ENCODE measurements around the gene SELPLG.
"Not testable (repeated sequence)": the region's sequence is repeated elsewhere in the genome, so short reads cannot be mapped to it uniquely, and the experiment has no call there.

SELPLG gene

DNA sequence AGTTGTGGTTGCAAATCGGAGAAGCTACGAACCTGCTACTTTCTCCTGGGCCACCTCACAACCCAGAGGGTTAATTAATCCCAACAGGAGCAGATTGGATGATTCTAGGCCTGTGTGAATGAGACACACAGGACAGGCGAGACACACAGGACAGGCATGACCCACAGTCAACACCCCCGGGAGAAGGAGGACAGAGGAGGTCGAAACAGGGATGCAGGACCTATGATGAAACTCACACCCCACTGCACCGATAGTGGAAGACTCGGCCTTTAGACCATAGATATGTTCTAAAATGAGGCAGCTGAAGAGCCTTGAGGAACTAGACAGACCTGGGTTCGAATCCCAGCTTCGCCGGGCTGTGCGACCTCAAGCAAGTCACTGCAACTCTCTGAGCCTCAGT is 47.4 kb downstream of the SELPLG start:
- no peak for DNase-seq

DNA sequence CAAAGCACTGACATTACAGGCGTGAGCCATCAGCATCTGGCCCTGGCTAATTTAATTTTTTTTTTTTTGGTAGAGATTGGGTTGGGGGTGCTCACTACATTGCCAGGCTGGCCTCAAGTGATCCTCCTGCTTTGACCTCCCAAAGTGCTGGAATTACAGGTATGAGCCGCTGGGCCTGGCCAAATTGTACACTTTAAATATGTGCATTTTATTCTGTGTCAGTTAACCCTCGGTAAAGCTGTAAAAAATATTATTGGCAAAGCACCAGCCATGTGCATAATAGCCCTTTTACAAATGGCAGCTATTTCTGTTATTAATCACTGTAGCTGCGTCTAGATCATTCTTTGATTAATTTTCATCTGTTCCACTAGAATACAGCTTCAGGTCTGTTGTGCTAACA is 47.8 kb downstream of the SELPLG start:
- DNase-seq, result no peak

DNA sequence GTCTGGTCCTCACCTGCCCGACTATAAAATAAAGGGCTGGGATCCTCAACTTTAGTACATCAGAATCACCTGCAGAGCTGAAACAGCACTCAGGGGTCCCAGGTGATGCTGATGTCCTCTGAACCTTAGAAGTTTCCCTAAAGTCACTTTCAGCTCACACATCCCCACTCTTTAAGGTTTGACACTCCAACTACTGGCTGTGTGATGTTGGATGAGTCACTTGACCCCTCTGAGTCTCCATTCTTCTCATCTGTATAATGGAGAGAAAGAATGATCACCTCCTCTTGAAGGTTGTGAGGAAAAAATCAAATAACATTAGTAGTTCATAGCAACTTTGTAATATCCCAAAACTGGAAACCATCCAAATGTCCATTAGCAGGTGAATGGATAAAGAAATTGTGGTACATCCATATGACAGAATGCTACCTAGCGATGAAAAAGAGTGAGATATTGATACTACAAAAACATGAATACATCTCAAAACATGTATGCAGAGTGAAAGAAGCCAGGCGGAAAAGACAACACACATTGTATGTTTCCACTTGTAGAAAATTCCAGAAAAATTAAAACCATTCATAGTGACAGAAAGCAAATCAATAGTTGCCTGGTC is 49.1 kb downstream of the SELPLG start:
- DNase-seq, result no peak

DNA sequence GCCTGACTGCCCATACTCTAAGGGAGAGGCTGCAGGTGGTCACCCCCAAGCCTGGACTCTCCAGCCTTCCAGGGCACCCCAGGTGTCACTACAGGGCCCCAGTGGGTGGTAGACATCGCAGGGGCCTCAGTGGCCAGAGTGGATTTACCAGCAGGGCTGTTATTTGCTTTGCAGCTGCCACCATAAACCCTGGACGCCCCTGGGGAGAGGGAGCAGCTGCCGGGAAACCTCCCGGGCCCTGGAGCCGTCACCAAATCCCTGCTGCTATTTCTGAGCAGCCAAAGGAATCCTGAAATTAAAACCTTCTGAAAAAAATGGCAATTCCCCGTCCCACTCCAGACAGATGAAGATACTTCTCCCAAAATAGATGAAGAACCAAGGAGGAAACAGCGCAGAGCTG is 49.7 kb downstream of the SELPLG start:
- DNase-seq, result no peak

DNA sequence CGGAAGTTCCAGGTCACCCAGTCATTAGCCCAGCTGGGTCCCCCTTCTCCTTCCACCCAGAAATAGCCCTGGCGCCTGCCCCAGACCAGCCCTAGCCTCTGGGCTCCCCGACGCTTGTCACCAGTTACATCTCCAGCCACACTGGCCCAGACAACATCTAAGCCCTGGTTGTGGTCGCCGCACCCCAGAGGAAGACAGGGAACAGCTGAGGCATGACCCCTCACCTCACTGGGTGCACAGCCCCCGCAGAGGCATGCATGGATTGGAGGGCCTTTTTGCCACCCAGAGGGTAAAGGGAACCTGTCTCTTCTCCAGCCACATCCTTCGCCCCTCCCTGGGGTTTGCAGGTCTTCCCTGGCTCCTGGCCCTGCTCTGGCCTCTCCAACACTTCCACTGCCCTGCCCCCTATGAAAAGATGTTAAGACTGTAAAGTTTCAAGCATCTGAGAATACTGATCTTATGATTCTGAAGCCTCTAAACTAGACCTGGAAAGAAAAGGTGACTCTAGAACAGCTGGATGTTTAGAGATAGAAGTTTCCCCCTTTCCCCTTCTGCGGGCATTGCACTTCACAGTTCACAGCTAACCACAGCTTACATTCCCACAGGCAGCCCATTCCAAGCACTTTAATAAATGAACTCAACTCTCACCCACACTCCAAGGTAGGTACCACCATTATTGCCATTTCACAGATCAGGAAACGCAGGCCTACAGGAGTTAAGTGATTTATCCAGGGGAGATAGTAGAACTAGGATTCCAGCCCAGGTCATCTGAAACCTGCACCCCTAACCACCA is 50.5 kb downstream of the SELPLG start:
- DNase-seq, result no peak

- no peak for DNase-seq
Measured at GRCh38 chr12:108582509-108582908, 51.2 kb downstream of the SELPLG start.

GRCh38 chr12:108581311-108582227 is 52.1 kb downstream of the SELPLG start:
- no peak for DNase-seq

DNA sequence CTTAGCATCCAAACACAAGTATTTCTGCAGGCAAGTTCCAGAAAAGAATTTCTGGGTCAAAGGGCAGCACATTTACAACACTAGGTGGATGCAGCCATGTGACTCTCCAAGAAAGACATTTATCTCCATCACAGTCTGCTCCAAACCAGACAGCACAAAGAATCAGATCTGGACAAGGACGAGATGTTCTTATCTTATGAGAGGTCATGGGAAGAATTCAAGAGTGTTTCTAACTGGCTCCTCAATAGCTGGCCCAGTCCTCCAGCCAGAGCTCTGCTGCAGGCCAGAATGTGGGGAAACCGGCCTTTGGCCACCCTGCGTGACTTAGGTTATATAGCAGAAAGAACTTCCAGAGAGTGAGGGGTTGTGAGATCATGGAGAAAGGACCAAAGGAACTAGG is 53.2 kb downstream of the SELPLG start:
- DNase-seq, result no peak

DNA sequence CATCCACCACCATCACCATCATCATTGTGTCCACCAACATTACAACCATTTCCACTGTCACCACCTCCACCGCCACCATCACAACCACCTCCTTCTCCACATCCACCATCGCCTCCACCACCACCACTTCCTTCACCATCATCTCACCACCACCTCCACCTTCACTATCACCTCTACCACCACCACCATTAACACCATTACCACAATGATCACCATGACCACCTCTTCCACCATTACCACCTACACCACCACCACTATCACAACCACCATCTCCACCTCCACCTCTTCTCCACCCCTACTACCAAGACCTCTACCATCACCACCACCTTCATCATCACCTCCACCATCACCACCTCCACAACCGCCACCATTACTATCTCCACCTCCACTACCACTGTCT is 54.9 kb downstream of the SELPLG start:
- no peak for DNase-seq

DNA sequence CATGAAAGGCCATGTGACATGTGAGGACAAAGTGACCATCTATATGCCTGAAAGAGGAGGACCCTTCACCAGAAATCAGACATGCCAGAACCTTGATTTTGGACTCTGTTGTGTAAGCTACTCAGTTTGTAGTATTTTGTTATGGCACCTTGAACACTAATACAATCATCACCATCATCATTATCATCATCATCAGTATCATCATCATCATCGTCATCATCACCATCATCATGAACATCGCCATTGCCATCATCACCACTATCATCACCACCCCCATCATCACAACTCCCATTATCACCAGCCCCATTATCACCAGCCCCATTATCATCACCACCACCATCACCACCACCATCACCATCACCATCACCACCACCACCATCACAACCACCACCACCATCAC is 55.4 kb downstream of the SELPLG start:
- no peak for DNase-seq

GRCh38 chr12:108577458-108577857 is 56.2 kb downstream of the SELPLG start:
- DNase-seq, result no peak

DNA sequence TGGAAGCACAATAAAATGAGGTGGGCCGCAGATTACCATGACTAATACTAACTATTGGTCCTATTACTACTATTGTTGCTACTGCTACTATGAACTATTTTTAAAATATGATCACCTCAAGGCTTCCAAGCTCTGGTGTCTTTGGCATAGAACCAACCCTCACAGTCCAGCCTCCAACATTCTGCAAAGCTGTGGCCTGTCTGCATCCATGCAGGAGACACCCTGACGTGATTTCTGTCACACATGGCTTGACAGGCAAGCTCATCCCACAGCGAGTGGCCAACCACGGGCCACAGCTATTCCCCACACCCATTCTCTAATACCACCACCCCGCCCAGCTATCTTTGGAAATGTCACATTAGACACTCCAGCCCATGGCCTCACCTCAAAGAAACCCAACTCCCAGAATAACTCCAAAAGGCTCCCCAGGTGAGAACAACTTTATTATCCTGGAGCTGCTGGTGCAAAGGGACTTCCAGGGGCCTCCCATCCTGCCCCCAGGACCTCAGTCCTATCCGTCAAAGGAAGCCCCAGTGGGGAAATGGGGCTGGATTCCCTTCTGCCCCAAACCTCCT is 56.9 kb downstream of the SELPLG start:
- DNase-seq, result no peak

GRCh38 chr12:108575199-108575912 is 58.3 kb downstream of the SELPLG start:
- no peak for DNase-seq

DNA sequence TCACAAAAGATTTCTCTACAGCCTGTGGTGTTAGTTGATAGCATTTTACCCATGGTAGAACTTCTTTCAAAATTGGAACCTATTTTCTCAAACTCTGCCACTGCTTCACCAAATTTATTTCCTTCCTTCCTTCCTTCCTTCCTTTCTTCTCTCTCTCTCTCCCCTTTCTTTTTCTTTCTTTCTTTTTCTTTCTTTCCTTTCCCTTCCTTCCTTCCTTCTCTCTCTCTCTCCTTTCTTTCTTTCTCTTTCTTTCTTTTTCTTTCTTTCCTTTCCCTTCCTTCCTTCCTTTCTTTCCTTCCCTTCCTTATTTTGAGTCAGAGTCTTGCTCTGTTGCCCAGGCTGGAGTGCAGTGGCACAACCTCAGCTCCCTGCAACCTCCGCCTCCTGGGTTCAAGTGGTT is 59.4 kb downstream of the SELPLG start:
- DNase-seq, result not testable (repeated sequence)

DNA sequence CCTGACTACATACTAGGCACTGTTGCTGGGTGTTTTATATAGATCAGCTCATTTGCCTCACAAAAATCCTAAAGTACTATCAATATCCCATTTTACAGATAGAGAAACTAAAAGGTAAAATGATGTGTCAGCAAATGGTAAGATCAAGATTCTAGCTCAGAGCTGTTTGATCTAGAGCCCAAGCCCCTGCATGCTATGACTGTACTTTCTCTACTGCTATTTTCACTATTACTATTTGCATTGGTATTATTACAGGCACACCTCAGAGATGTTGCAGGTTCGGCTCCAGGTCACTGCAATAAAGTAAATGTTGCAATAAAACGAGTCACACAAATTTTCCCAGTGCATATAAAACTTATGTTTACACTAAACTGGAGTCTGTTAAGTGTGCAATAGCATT is 60.4 kb downstream of the SELPLG start:
- no peak for DNase-seq

- no peak for DNase-seq
Measured at GRCh38 chr12:108572166-108572790, 61.4 kb downstream of the SELPLG start.

Data from COR-L47 (cell line).